ENCODE measurements around the gene POLR3G.

- TF ChIP-seq POLR2A (IDR thresholded peaks at IDR 0.05; ENCODE audit: extremely low read depth, insufficient read length) (no peak), MAX (IDR thresholded peaks at IDR 0.05; ENCODE audit: low read depth, low read length) (no peak)
- TF ChIP-seq, protein P1, sequence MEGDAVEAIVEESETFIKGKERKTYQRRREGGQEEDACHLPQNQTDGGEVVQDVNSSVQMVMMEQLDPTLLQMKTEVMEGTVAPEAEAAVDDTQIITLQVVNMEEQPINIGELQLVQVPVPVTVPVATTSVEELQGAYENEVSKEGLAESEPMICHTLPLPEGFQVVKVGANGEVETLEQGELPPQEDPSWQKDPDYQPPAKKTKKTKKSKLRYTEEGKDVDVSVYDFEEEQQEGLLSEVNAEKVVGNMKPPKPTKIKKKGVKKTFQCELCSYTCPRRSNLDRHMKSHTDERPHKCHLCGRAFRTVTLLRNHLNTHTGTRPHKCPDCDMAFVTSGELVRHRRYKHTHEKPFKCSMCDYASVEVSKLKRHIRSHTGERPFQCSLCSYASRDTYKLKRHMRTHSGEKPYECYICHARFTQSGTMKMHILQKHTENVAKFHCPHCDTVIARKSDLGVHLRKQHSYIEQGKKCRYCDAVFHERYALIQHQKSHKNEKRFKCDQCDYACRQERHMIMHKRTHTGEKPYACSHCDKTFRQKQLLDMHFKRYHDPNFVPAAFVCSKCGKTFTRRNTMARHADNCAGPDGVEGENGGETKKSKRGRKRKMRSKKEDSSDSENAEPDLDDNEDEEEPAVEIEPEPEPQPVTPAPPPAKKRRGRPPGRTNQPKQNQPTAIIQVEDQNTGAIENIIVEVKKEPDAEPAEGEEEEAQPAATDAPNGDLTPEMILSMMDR (IDR thresholded peaks at IDR 0.05; ENCODE audit: low read depth, low read length), result peak; percentile 72
These were observed 40.4 kb upstream of the POLR3G start for GRCh38 chr5:90434116-90434714.
